Choroid plexus epithelial cell (primary cell): Measurements from ENCODE around the gene AKT3.

Experiments
- DNase-seq: peaks from one replicate; pipeline ENCODE4 v3.0.0-alpha.2; 2010; ENCODE audit warnings: low read depth
- H3K4me3 ChIP-seq: 2 replicates; pipeline ENCODE4 v1.5.1; 2011; ENCODE audit warnings: low read depth, mild to moderate bottlenecking, control low read depth, low read length, moderate library complexity
- TF ChIP-seq, protein P1 (sequence below): conservative IDR thresholded peaks from 2 replicates; pipeline ENCODE4 v1.5.1; 2011; ENCODE audit warnings: low read depth, mild to moderate bottlenecking, control low read depth, inconsistent platforms, low read length, moderate library complexity

The AKT3 gene

DNA sequence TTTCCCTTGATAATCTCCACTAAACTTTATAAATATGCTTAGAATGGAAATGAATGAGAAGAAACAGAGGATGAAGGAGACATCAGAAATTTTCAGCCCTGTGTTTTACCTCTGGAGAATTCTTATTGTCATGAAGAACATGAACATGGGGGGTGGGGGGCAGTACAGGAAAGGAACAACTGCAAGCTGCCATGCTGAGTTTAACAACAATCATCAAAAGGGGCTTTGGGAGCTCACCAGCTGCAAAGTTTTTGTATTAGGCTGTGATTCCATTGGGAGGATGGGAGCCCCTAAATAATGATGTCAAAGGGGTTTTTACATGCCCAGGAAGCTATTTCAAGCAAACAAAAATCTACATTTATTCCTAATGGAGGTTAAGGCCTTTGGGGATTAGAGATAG lies 103.3 kb downstream of the AKT3 start:
- TF ChIP-seq, protein P1, sequence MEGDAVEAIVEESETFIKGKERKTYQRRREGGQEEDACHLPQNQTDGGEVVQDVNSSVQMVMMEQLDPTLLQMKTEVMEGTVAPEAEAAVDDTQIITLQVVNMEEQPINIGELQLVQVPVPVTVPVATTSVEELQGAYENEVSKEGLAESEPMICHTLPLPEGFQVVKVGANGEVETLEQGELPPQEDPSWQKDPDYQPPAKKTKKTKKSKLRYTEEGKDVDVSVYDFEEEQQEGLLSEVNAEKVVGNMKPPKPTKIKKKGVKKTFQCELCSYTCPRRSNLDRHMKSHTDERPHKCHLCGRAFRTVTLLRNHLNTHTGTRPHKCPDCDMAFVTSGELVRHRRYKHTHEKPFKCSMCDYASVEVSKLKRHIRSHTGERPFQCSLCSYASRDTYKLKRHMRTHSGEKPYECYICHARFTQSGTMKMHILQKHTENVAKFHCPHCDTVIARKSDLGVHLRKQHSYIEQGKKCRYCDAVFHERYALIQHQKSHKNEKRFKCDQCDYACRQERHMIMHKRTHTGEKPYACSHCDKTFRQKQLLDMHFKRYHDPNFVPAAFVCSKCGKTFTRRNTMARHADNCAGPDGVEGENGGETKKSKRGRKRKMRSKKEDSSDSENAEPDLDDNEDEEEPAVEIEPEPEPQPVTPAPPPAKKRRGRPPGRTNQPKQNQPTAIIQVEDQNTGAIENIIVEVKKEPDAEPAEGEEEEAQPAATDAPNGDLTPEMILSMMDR, result no peak
- no peak for DNase-seq
- H3K4me3 ChIP-seq, result no peak overlapping the region

DNA sequence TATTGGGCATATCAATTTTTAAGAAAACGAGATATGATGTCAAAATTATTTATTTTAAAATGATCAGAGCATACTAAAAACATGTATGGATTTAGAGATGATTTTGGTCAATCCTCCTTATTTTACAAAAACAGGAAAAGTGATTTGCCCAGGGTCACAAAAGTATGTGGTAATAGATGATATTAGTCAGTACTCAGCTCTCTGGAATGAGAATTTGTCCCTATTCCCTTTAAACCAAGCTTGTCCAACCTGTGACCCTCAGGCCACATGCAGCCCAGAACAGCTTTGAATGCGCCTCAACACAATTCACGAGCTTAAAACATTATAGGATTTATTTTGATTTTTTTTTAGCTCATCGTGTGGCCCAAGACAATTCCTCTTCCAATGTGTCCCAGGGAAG lies 104.7 kb downstream of the AKT3 start:
- peak; percentile 63 for DNase-seq

DNA sequence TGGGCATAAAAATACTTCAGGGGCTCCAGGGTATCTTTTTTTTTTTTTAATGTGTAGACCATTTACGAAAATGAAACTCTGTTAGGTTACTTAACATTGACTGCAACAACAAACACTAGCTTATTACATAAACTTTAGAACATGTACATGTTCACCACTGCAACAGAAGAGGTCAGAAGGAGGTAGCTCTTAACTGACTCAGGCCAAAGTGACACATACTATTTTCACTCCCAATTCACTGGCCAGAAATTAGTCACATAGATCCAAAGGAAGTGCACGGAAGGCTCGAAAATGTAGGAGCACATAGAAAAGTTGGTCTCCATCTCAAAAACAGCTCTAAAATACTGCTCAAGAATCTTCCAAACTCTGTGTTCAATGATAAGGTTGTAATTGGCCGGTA lies 107.2 kb downstream of the AKT3 start:
- no peak overlapping the region for H3K4me3 ChIP-seq
- DNase-seq, result peak; percentile 85
- TF ChIP-seq, protein P1, result no peak

More for the DNA sequence above, 104.7 kb downstream of the AKT3 start:
- TF ChIP-seq, protein P1, result no peak
- H3K4me3 ChIP-seq, result no peak overlapping the region

DNA sequence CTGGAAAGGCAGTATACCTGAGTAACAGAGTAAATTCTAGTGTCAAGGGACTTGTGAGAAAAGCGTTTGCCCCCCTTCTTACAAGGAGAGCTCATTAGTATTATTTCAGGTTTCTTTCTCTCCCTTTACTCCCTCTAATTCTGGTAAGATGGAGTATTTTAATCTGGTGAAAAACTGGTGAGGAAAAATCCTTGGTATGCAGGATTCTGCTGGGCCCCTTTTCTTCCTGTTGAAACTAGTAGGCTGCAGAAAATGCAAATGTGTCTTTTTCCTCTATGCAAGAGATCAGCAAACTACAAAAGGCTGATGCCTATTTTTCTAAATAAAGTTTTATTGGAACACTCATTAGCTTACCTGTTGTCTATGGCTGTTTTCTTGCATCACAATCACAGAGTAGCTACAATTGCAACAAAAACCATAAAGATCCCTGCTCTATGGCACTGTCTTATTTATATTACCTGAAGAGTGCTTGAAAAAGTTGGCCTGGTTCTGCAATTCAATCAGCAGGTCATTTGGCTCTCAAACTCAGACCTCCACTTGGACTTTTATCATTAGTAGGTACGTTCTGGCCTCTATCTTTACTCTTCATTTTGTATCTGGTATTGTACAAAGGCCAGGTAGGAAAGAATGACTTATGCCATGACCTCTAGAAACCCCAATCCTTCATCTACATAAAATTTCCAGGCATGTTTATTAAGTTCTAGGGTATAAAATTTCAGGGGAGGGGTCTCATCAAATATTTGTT lies 109.6 kb downstream of the AKT3 start:
- TF ChIP-seq, protein P1, result no peak
- peak; percentile 67 for DNase-seq
- H3K4me3 ChIP-seq, result no peak overlapping the region

DNA sequence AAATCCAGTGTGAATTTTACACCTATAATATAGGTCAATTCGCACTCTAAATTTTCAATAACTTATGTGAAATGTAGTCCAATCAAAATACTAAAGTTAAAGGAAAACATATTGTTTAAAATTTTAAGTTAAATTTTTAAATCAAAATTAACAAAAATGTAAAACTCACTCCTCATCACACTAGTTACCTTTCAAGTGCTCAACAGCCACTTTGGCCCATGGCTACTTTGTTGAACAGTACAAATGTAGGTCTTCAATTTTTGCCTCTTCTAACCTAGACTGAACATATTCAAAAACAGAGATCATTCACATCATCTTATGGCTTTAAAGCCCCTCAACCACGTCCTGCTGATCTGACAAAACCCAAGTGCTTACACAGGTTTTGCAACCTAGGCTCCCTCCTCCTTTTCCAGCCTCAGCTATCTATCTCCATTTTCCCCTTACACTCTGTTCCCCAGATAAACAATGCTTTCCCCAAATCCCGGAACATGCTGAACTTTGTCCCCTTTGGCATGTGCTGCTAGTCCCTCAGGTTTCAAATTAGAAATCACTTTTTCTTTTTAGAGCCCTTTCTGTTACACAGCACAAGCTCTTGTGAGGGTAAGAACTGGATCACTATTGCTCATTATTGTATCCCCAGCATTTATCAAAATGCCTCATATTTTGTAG lies 110.6 kb downstream of the AKT3 start:
- H3K4me3 ChIP-seq, result no peak overlapping the region
- DNase-seq, result no peak
- TF ChIP-seq, protein P1, result no peak

DNA sequence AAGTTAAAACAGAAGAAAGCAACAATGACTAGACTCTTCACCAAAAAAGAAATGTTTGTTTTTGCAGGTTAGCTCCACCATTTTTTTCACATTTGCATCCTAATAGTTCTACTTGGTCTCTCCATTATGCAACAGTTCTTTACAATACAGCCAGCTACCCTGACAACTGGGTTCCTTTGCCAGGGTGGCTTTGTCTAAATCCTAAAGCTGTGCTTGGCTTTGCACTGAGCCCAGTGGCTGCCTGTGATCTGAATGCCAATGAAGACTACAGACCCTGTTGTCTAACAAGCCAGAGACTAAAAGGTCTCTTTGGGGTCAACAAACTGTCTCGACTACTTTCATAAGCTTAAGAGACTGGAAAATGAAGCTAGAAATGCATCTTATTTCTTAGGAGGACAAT lies 112.0 kb downstream of the AKT3 start:
- DNase-seq, result no peak
- no peak overlapping the region for H3K4me3 ChIP-seq
- TF ChIP-seq, protein P1, result no peak
